Posterior vena cava (tissue), 2 donors: Measurements from ENCODE around the gene CADPS. TPM values are rescaled to one million over a fixed set of nuclear protein-coding genes. Genes with fewer than 3 reads are reported as not detected.

Experiments used
- DNase-seq: peaks from one replicate; pipeline ENCODE4 v3.0.0-alpha.2; 2020; ENCODE audit warnings: low spot score
- intact Hi-C, 2 donors: fragments of 100-400 bp; cut with DNase I; formaldehyde crosslinking; loops; one replicate each; pipeline versions ENCODE4 v1.14.1 to v1.14.2; 2022 to 2023
- total RNA-seq, 2 donors: library from RNA; stranded (reverse); fragmentation: NEBNext Ultra II Directional; extraction: Animal tissue kit (Norgen Biotek cat#: 25700); gene quantifications; one replicate each; pipeline ENCODE4 v1.2.1, GENCODE V29; 2021
- donor health status: DM: yes; HTN: yes; CAD: no.
- donor health status: DM: yes; HTN: yes; CAD: no.

The CADPS gene
- total RNA-seq, 2 donors from 2014 or later = 1.6 to 2.2 TPM

- DNase-seq = no peak
- intact Hi-C loops = loop anchor here in 1 of 2 donors (2.0 kb wide), 1 partner anchor 74 kb away; no protein-coding TSS in a partner anchor
Observed at GRCh38 chr3:62822905-62823304, 52.3 kb downstream of the CADPS start.

GRCh38 chr3:62818347-62818746 is 56.9 kb downstream of the CADPS start:
- intact Hi-C loops = no loop called here
- no peak for DNase-seq

GRCh38 chr3:62817678-62818077 is 57.5 kb downstream of the CADPS start:
- intact Hi-C loops = no loop called here
- no peak for DNase-seq

GRCh38 chr3:62815981-62816380 is 59.2 kb downstream of the CADPS start:
- intact Hi-C loops = no loop called here
- DNase-seq = no peak

GRCh38 chr3:62812631-62813030 is 62.6 kb downstream of the CADPS start:
- intact Hi-C loops = no loop called here
- no peak for DNase-seq

GRCh38 chr3:62811119-62811518 is 64.1 kb downstream of the CADPS start:
- intact Hi-C loops = no loop called here
- no peak for DNase-seq

GRCh38 chr3:62809369-62809768 is 65.8 kb downstream of the CADPS start:
- DNase-seq = no peak
- intact Hi-C loops = no loop called here

GRCh38 chr3:62805580-62806277 is 69.5 kb downstream of the CADPS start:
- no peak for DNase-seq
- intact Hi-C loops = no loop called here

- intact Hi-C loops = no loop called here
Observed at GRCh38 chr3:62805106-62805505, 70.1 kb downstream of the CADPS start.

GRCh38 chr3:62803276-62803675 is 71.9 kb downstream of the CADPS start:
- DNase-seq = no peak
- intact Hi-C loops = no loop called here

More at GRCh38 chr3:62805106-62805505, 70.1 kb downstream of the CADPS start:
- DNase-seq = no peak

GRCh38 chr3:62798000-62798399 is 77.2 kb downstream of the CADPS start:
- DNase-seq = no peak
- intact Hi-C loops = no loop called here

GRCh38 chr3:62797132-62797531 is 78.1 kb downstream of the CADPS start:
- intact Hi-C loops = no loop called here
- DNase-seq = no peak

- no peak for DNase-seq
- intact Hi-C loops = no loop called here
Observed at GRCh38 chr3:62795978-62796657, 79.1 kb downstream of the CADPS start.

- no peak for DNase-seq
- intact Hi-C loops = no loop called here
Observed at GRCh38 chr3:62793946-62794345, 81.3 kb downstream of the CADPS start.

GRCh38 chr3:62785384-62785783 is 89.8 kb downstream of the CADPS start:
- intact Hi-C loops = no loop called here

GRCh38 chr3:62781121-62781520 is 94.1 kb downstream of the CADPS start:
- intact Hi-C loops = no loop called here

More at GRCh38 chr3:62785384-62785783, 89.8 kb downstream of the CADPS start:
- DNase-seq = no peak

GRCh38 chr3:62777674-62778073 is 97.5 kb downstream of the CADPS start:
- DNase-seq = no peak
- intact Hi-C loops = no loop called here

More at GRCh38 chr3:62781121-62781520, 94.1 kb downstream of the CADPS start:
- no peak for DNase-seq

GRCh38 chr3:62777130-62777529 is 98.1 kb downstream of the CADPS start:
- intact Hi-C loops = no loop called here

GRCh38 chr3:62774221-62774620 is 101.0 kb downstream of the CADPS start:
- no peak for DNase-seq
- intact Hi-C loops = no loop called here

More at GRCh38 chr3:62777130-62777529, 98.1 kb downstream of the CADPS start:
- no peak for DNase-seq

- DNase-seq = no peak
- intact Hi-C loops = no loop called here
Observed at GRCh38 chr3:62771331-62772072, 103.7 kb downstream of the CADPS start.
